Measurements from ENCODE around the gene ALMS1.
"Not testable (repeated sequence)": the region's sequence is repeated elsewhere in the genome, so short reads cannot be mapped to it uniquely, and the experiment has no call there.

- TF ChIP-seq, protein P1, sequence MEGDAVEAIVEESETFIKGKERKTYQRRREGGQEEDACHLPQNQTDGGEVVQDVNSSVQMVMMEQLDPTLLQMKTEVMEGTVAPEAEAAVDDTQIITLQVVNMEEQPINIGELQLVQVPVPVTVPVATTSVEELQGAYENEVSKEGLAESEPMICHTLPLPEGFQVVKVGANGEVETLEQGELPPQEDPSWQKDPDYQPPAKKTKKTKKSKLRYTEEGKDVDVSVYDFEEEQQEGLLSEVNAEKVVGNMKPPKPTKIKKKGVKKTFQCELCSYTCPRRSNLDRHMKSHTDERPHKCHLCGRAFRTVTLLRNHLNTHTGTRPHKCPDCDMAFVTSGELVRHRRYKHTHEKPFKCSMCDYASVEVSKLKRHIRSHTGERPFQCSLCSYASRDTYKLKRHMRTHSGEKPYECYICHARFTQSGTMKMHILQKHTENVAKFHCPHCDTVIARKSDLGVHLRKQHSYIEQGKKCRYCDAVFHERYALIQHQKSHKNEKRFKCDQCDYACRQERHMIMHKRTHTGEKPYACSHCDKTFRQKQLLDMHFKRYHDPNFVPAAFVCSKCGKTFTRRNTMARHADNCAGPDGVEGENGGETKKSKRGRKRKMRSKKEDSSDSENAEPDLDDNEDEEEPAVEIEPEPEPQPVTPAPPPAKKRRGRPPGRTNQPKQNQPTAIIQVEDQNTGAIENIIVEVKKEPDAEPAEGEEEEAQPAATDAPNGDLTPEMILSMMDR (conservative IDR thresholded peaks at IDR 0.05), result not testable (repeated sequence)
- not testable (repeated sequence) for TF ChIP-seq ZFX (IDR thresholded peaks at IDR 0.05)
These were observed 119.2 kb downstream of the ALMS1 start for GRCh38 chr2:73504850-73505249.
